K562 (cell line): ENCODE results near the gene RASIP1. TPM values are rescaled to one million over a fixed set of nuclear protein-coding genes. Genes with fewer than 3 reads are reported as not detected.

Source experiments
- BCL6 ChIP-seq: fragments of 250-450 bp; sonication (Bioruptor Pico); IDR thresholded peaks from 2 replicates; pipeline ENCODE4 v1.4.0; 2020
- BRCA1 ChIP-seq, 2 experiments: fragments of 450-650 bp in 1 of 2; sonication (generic) in 1 of 2; formaldehyde crosslinking in 1 of 2; IDR thresholded peaks; 2 replicates each; pipeline versions ENCODE4 v1.5.0 to v1.6.1; 2017 to 2020; ENCODE audit warnings: mild to moderate bottlenecking in 1 of 2, missing genetic modification reagents in 1 of 2
- CEBPB ChIP-seq: fragments of 450-650 bp; IDR thresholded peaks from 2 replicates; pipeline ENCODE4 v1.6.1; 2016; ENCODE audit warnings: missing genetic modification characterization, missing compliant biosample characterization
- CREM ChIP-seq: IDR thresholded peaks from 2 replicates; pipeline ENCODE4 v1.6.1; 2014; ENCODE audit warnings: antibody characterized with exemption, low read depth
- KDM4B ChIP-seq, 2 experiments: fragments of 450-650 bp in 1 of 2; sonication (generic) in 1 of 2; IDR thresholded peaks; 2 replicates each; pipeline ENCODE4 v1.6.1; 2016 to 2017; ENCODE audit warnings: borderline replicate concordance in 2 of 2, antibody characterized with exemption in 1 of 2, low read depth in 1 of 2, mild to moderate bottlenecking in 1 of 2
- LARP7 ChIP-seq: fragments of 450-650 bp; IDR thresholded peaks from 2 replicates; pipeline ENCODE4 v1.6.1; 2016
- RBM17 ChIP-seq: fragments of 200-400 bp; formaldehyde crosslinking; IDR thresholded peaks from 2 replicates; pipeline ENCODE4 v1.6.1; 2017; ENCODE audit warnings: low read depth, mild to moderate bottlenecking, low read length, borderline replicate concordance
- RUNX1 ChIP-seq: sonication (generic); IDR thresholded peaks from 2 replicates; pipeline ENCODE4 v1.6.1; 2016; ENCODE audit warnings: antibody characterized with exemption, low read depth
- SAP30 ChIP-seq: fragments of 200-600 bp; sonication (generic); IDR thresholded peaks from 2 replicates; pipeline ENCODE4 v1.6.1; 2012; ENCODE audit warnings: borderline replicate concordance, low read depth, mild to moderate bottlenecking, moderate library complexity, low read length, control low read depth, inconsistent platforms; ENCODE audit not compliant: insufficient read depth, poor library complexity, severe bottlenecking
- TAL1 ChIP-seq: fragments of 450-650 bp; IDR thresholded peaks from 2 replicates; pipeline ENCODE4 v1.6.1; 2016; ENCODE audit warnings: mild to moderate bottlenecking
- polyA plus RNA-seq, 8 experiments: library from polyadenylated mRNA; depleted of rRNA in 4 of 8; stranded (reverse) in 5 of 8; unstranded in 3 of 8; fragments of >200 nt; fragmentation: Nextera tagmentation in 2 of 8; fragmentation: Illumina TruSeq in 1 of 8; extraction: Ambion mirVana in 2 of 8; extraction: Trizol in 1 of 8; gene quantifications; 2 replicates each; pipeline versions ENCODE4 v1.2.1 to v1.2.3, GENCODE V29; 2011 to 2014; ENCODE audit warnings: inconsistent platforms in 1 of 8, missing spikeins in 1 of 8
- total RNA-seq, 7 experiments: library from RNA; depleted of rRNA in 6 of 7; stranded (reverse); fragments of >200 nt in 6 of 7; fragmentation: Illumina TruSeq in 2 of 7; extraction: Trizol in 2 of 7; gene quantifications; 2 replicates each; pipeline versions ENCODE4 v1.2.1 to v1.2.3, GENCODE V29; 2011 to 2021; ENCODE audit warnings: low replicate concordance in 1 of 7
- TF ChIP-seq, protein P1 (sequence below): IDR thresholded peaks from 2 replicates; pipeline ENCODE4 v1.6.1; 2011; ENCODE audit warnings: borderline replicate concordance, low read depth, mild to moderate bottlenecking, moderate library complexity, low read length; ENCODE audit not compliant: insufficient read depth, poor library complexity, severe bottlenecking
- TF ChIP-seq, protein P2 (sequence below): sonication (generic); formaldehyde crosslinking; IDR thresholded peaks from 2 replicates; pipeline ENCODE4 v1.9.0; 2022; ENCODE audit warnings: mild to moderate bottlenecking, missing genetic modification reagents
- TF ChIP-seq, protein P3 (sequence below): fragments of 250-450 bp; sonication (Bioruptor Pico); IDR thresholded peaks from 2 replicates; pipeline ENCODE4 v1.8.0; 2022; ENCODE audit warnings: inconsistent platforms
- TF ChIP-seq, protein P4 (sequence below): fragments of 250-450 bp; sonication (Bioruptor Pico); IDR thresholded peaks from 2 replicates; pipeline ENCODE4 v1.8.0; 2021; ENCODE audit warnings: borderline replicate concordance, mild to moderate bottlenecking, moderate library complexity; ENCODE audit not compliant: poor library complexity, severe bottlenecking
- TF ChIP-seq, protein P5 (sequence below): fragments of 150-350 bp; IDR thresholded peaks from 2 replicates; pipeline ENCODE4 v1.6.1; 2014; ENCODE audit warnings: low read depth, mild to moderate bottlenecking, low read length, borderline replicate concordance
- TF ChIP-seq, protein P6 (sequence below), 2 experiments: fragments of 450-650 bp in 1 of 2; sonication (generic) in 1 of 2; formaldehyde crosslinking; conservative IDR thresholded peaks; 2 replicates each; pipeline versions ENCODE4 v1.4.0 to v1.8.1; 2020 to 2022; ENCODE audit warnings: mild to moderate bottlenecking in 1 of 2, missing genetic modification reagents in 1 of 2

RASIP1 gene
- total and polyA plus RNA-seq, 9 of the 15 experiments (the other 6 are each of a cell fraction or from before 2014, with no cell fraction given) = 0.20 to 4.7 (median 1.5) TPM

DNA sequence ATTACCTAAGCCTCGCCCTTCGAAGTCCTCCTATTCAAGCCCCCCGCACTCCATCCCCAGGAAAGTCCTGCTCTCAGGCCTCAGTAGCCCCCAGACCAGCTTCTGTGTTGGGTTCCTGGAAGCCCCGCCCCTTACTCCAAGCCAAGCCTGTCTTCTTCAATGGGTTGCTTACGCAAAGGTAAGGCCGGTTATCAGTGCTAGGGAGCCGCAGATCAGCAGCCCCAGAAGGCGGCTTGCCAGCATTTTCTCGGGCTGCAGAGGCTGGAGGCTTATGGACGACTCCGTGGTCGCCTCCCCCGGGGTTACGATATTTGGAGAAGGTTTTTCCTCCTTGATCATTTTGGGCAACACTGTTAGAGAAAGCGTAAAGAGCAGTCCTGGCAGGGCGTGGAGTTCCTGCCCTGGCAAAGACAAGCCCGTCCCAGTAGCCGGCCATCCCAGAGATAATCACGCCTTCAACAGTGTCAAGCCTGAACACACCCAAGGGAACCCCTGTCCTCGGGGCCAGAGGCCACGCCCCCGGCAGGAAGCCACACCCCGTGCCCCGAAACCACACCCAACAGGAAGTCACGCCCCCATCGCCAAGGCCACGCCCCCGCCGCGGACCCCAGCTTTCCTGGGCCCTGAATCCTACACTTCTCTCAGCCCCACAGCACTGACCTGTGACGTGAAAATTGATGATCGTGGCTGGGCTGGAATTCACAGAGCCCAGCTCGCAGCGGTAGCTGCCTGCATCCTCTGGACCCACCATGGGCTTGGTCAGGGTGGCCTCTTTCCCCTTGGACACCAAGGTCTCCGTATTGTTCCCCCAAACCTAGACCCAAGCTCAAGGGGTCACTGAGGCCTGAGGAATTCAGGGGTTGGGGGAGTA, 954 bp upstream of the RASIP1 start (continued):
- TF ChIP-seq TAL1 (no peak), BRCA1 (IDR thresholded peaks at IDR 0.05) (no peak), BRCA1 (CRISPR knock-in tag; IDR thresholded peaks at IDR 0.05) (no peak), LARP7 (no peak), SAP30 (no peak), BCL6 (CRISPR knock-in tag) (no peak), RUNX1 (no peak), KDM4B (IDR thresholded peaks at IDR 0.05; ENCODE audit: borderline replicate concordance in 2 of 2, low read depth in 1 of 2) (no peak), CEBPB (tag) (peak; percentile 73), CREM (peak; percentile 25; the same call in 1 of the 2 replicates), RBM17 (no peak)
- TF ChIP-seq, protein P1, sequence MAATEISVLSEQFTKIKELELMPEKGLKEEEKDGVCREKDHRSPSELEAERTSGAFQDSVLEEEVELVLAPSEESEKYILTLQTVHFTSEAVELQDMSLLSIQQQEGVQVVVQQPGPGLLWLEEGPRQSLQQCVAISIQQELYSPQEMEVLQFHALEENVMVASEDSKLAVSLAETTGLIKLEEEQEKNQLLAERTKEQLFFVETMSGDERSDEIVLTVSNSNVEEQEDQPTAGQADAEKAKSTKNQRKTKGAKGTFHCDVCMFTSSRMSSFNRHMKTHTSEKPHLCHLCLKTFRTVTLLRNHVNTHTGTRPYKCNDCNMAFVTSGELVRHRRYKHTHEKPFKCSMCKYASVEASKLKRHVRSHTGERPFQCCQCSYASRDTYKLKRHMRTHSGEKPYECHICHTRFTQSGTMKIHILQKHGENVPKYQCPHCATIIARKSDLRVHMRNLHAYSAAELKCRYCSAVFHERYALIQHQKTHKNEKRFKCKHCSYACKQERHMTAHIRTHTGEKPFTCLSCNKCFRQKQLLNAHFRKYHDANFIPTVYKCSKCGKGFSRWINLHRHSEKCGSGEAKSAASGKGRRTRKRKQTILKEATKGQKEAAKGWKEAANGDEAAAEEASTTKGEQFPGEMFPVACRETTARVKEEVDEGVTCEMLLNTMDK = no peak
- TF ChIP-seq, protein P2, sequence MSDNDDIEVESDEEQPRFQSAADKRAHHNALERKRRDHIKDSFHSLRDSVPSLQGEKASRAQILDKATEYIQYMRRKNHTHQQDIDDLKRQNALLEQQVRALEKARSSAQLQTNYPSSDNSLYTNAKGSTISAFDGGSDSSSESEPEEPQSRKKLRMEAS (CRISPR knock-in tag) = 0 out of 2 replicates have a peak, but pooled peaks have one; percentile 16
- TF ChIP-seq, protein P3, sequence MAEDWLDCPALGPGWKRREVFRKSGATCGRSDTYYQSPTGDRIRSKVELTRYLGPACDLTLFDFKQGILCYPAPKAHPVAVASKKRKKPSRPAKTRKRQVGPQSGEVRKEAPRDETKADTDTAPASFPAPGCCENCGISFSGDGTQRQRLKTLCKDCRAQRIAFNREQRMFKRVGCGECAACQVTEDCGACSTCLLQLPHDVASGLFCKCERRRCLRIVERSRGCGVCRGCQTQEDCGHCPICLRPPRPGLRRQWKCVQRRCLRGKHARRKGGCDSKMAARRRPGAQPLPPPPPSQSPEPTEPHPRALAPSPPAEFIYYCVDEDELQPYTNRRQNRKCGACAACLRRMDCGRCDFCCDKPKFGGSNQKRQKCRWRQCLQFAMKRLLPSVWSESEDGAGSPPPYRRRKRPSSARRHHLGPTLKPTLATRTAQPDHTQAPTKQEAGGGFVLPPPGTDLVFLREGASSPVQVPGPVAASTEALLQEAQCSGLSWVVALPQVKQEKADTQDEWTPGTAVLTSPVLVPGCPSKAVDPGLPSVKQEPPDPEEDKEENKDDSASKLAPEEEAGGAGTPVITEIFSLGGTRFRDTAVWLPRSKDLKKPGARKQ (CRISPR knock-in tag) = no peak
- TF ChIP-seq, protein P4, sequence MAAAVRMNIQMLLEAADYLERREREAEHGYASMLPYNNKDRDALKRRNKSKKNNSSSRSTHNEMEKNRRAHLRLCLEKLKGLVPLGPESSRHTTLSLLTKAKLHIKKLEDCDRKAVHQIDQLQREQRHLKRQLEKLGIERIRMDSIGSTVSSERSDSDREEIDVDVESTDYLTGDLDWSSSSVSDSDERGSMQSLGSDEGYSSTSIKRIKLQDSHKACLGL (CRISPR knock-in tag) = no peak
- TF ChIP-seq, protein P5, sequence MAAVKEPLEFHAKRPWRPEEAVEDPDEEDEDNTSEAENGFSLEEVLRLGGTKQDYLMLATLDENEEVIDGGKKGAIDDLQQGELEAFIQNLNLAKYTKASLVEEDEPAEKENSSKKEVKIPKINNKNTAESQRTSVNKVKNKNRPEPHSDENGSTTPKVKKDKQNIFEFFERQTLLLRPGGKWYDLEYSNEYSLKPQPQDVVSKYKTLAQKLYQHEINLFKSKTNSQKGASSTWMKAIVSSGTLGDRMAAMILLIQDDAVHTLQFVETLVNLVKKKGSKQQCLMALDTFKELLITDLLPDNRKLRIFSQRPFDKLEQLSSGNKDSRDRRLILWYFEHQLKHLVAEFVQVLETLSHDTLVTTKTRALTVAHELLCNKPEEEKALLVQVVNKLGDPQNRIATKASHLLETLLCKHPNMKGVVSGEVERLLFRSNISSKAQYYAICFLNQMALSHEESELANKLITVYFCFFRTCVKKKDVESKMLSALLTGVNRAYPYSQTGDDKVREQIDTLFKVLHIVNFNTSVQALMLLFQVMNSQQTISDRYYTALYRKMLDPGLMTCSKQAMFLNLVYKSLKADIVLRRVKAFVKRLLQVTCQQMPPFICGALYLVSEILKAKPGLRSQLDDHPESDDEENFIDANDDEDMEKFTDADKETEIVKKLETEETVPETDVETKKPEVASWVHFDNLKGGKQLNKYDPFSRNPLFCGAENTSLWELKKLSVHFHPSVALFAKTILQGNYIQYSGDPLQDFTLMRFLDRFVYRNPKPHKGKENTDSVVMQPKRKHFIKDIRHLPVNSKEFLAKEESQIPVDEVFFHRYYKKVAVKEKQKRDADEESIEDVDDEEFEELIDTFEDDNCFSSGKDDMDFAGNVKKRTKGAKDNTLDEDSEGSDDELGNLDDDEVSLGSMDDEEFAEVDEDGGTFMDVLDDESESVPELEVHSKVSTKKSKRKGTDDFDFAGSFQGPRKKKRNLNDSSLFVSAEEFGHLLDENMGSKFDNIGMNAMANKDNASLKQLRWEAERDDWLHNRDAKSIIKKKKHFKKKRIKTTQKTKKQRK = no peak
- TF ChIP-seq, protein P6, sequence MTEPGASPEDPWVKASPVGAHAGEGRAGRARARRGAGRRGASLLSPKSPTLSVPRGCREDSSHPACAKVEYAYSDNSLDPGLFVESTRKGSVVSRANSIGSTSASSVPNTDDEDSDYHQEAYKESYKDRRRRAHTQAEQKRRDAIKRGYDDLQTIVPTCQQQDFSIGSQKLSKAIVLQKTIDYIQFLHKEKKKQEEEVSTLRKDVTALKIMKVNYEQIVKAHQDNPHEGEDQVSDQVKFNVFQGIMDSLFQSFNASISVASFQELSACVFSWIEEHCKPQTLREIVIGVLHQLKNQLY (CRISPR knock-in tag; conservative IDR thresholded peaks at IDR 0.05) = no peak
